ENCODE results near the gene CNR2.
A peak's percentile ranks its signal among the peaks of the same experiment; 100 is the strongest.
"Not testable (repeated sequence)": the region's sequence is repeated elsewhere in the genome, so short reads cannot be mapped to it uniquely, and the experiment has no call there.

The CNR2 gene

DNA sequence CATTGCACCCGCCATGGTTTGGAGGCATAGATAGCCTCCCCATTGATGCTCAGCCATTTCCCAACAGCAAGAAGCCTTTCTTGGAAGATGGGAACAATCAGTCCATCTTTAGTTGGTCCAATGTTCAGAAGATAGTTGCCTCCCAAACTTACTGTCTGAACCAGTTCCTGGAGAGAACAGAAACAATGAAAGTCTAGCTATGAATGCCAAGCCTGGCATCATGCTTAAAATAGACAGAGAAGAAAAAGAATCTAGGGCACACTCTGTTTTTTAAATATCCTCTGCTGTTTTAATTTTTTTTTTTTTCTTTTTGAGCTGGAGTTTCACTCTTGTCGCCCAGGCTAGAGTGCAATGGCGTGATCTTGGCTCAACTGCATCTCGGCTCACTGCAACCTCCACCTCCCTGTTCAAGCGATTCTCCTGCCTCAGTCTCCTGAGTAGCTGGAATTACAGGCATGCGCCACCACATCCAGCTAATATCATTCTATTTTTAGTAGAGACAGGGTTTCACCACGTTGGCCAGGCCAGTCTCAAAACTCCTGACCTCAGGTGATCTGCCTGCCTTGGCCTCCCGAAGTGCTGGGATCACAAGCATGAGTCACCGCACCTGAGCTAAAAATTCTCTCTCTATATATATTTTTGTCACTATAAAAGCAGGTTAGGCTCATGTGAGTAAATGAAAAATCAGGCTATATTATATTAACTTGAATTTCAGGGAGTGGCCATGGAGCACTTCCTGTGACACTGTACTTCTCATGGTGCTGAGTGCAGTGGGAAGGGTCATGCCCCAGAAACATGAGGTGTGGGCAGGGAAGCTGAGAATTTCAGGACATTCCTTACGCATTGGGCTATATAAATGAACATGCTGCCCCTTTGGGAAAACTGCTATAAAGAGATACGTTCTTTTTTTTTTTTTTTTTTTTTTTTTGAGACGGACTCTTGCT is 64.2 kb downstream of the CNR2 start:
- no peak overlapping the region for H3K4me3 ChIP-seq
- no peak for TF ChIP-seq CTCF (IDR thresholded peaks at IDR 0.05)
- H3K27ac ChIP-seq: no peak overlapping the region
- DNase-seq (ENCODE audit: low spot score): no peak

- H3K27ac ChIP-seq; DNase-seq (ENCODE audit: low spot score); H3K4me3 ChIP-seq: not testable (repeated sequence)
These were observed 65.6 kb downstream of the CNR2 start for GRCh38 chr1:23847482-23848095.

- no peak for DNase-seq (ENCODE audit: low spot score)
- H3K27ac ChIP-seq: no peak overlapping the region
- TF ChIP-seq CTCF (IDR thresholded peaks at IDR 0.05): no peak
These were observed 68.0 kb downstream of the CNR2 start for GRCh38 chr1:23845163-23845562.

GRCh38 chr1:23843644-23844043 is 69.5 kb downstream of the CNR2 start:
- no peak for TF ChIP-seq CTCF (IDR thresholded peaks at IDR 0.05)
- DNase-seq (ENCODE audit: low spot score): no peak
- Histone ChIP-seq H3K4me3 (no peak overlapping the region), H3K27ac (no peak overlapping the region)

More at GRCh38 chr1:23845163-23845562, 68.0 kb downstream of the CNR2 start:
- H3K4me3 ChIP-seq: no peak overlapping the region

DNA sequence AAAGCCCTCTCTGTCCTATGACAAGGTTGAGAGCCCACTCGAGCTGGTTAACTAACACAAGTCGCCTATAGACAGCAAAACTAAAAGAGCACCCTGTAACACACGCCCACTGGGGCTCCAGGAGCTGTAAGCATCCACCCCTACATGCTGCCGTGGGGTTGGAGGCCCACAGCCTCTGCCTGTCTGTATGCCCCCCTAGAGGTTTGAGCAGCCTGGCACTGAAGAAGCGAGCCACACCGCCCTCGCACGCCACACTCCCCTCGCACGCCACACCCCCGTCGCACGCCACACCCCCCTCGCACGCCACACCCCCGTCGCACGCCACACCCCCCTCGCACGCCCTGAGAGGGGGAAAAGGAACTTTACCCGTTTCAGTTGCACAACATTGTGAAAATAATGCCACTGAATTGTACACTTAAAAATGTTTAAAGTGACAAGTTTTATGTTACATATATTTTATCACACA is 74.7 kb downstream of the CNR2 start:
- no peak overlapping the region for H3K27ac ChIP-seq
- DNase-seq (ENCODE audit: low spot score): peak; percentile 74
- TF ChIP-seq CTCF (IDR thresholded peaks at IDR 0.05): no peak
- H3K4me3 ChIP-seq: peak overlapping the region; percentile 63

GRCh38 chr1:23837908-23838307 is 75.3 kb downstream of the CNR2 start:
- peak overlapping the region; percentile 63 for H3K4me3 ChIP-seq
- no peak for DNase-seq (ENCODE audit: low spot score)
- TF ChIP-seq CTCF (IDR thresholded peaks at IDR 0.05): no peak

GRCh38 chr1:23836037-23836436 is 77.1 kb downstream of the CNR2 start:
- DNase-seq (ENCODE audit: low spot score): no peak
- no peak overlapping the region for H3K4me3 ChIP-seq
- no peak overlapping the region for H3K27ac ChIP-seq
- no peak for TF ChIP-seq CTCF (IDR thresholded peaks at IDR 0.05)

More at GRCh38 chr1:23837908-23838307, 75.3 kb downstream of the CNR2 start:
- no peak overlapping the region for H3K27ac ChIP-seq

DNA sequence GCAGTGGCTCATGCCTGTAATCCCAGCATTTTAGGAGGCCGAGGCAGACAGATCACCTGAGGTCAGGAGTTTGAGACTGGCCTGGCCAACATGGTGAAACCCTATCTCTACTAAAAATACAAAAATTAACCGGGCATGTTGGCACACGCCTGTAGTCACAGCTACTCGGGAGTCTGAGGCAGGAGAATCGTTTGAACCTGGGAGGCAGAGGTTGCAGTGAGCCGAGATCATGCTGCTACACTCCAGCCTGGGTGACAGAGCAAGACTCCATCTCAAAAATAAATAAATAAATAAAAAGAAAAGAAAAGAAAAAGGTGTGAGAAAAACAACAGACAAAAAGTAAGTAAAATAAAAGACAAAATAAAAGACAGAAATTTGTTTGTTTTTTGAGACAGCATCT is 79.0 kb downstream of the CNR2 start:
- not testable (repeated sequence) for DNase-seq (ENCODE audit: low spot score); H3K4me3 ChIP-seq; H3K27ac ChIP-seq

Measured in coronary artery (tissue), 2 donors.